Stimulated activated CD4-positive, alpha-beta T cell treated with anti-CD3 and anti-CD28 coated beads, Interleukin-12 subunit alpha, Interleukin-12 subunit beta, amount 100 ng/mL, for 24 hours (primary cell): ENCODE data around the gene B3GNT7.

ENCODE experiments used
- DNase-seq, 2 experiments: peaks; one replicate each; pipeline ENCODE4 v3.0.0-alpha.2; 2020; ENCODE audit warnings: low read depth in 2 of 2

The B3GNT7 gene

GRCh38 chr2:231384109-231384435 lies 11.4 kb upstream of the B3GNT7 start:
- no peak for DNase-seq

- DNase-seq, result no peak
These were observed 10.5 kb upstream of the B3GNT7 start for GRCh38 chr2:231384970-231385369.

- DNase-seq, result no peak
These were observed 10.1 kb upstream of the B3GNT7 start for GRCh38 chr2:231385429-231385828.

- DNase-seq, result no peak
These were observed 9.1 kb upstream of the B3GNT7 start for GRCh38 chr2:231386446-231386845.

- no peak for DNase-seq
These were observed 7.4 kb upstream of the B3GNT7 start for GRCh38 chr2:231387904-231388724.

GRCh38 chr2:231388725-231389346 lies 6.7 kb upstream of the B3GNT7 start:
- no peak for DNase-seq

- no peak for DNase-seq
These were observed 4.8 kb upstream of the B3GNT7 start for GRCh38 chr2:231390667-231391066.

GRCh38 chr2:231391981-231392380 lies 3.5 kb upstream of the B3GNT7 start:
- no peak for DNase-seq

GRCh38 chr2:231392431-231393148 lies 2.9 kb upstream of the B3GNT7 start:
- DNase-seq, result no peak

- DNase-seq, result no peak
These were observed 2.1 kb upstream of the B3GNT7 start for GRCh38 chr2:231393149-231394131.

- no peak for DNase-seq
These were observed 1.0 kb upstream of the B3GNT7 start for GRCh38 chr2:231394211-231395141.

GRCh38 chr2:231396058-231396821 lies 730 bp downstream of the B3GNT7 start:
- no peak for DNase-seq

GRCh38 chr2:231397011-231397927 lies 1.8 kb downstream of the B3GNT7 start:
- DNase-seq, result no peak

- DNase-seq, result no peak
These were observed 2.4 kb downstream of the B3GNT7 start for GRCh38 chr2:231397928-231398294.

- no peak for DNase-seq
These were observed 3.1 kb downstream of the B3GNT7 start for GRCh38 chr2:231398585-231398984.

GRCh38 chr2:231399046-231399852 lies 3.7 kb downstream of the B3GNT7 start:
- DNase-seq, result no peak

GRCh38 chr2:231399853-231400680 lies 4.6 kb downstream of the B3GNT7 start:
- DNase-seq, result no peak
